ENCODE results near the gene UBAC1.
"Not testable (repeated sequence)": the region's sequence is repeated elsewhere in the genome, so short reads cannot be mapped to it uniquely, and the experiment has no call there.

The UBAC1 gene

GRCh38 chr9:135951889-135952663 lies 9.1 kb downstream of the UBAC1 start:
- Histone ChIP-seq H2AK5ac (ENCODE audit: low read length, severe bottlenecking) (no peak overlapping the region), H2BK12ac (ENCODE audit: low read length in 2 of 2) (no peak overlapping the region), H3K79me1 (replicated peaks; ENCODE audit: low read length, poor library complexity, severe bottlenecking) (peaks cover 49% of the 10 kb centered on the region), H3K27me3 (ENCODE audit: control insufficient read depth in 1 of 2, insufficient read depth in 1 of 2, low read length in 2 of 2) (no peaks in the 10 kb centered on the region), H3K9me3 (ENCODE audit: control insufficient read depth, low read length) (no peaks in the 10 kb centered on the region), H3K18ac (ENCODE audit: low read depth in 1 of 2, low read length in 2 of 2) (no peak overlapping the region), H2BK120ac (ENCODE audit: low read depth, low read length) (no peak overlapping the region), H3K4me2 (ENCODE audit: low read length, poor library complexity, severe bottlenecking) (peak overlapping the region; percentile 26), H3K4me3 (ENCODE audit: insufficient read depth in 1 of 2, low read depth in 1 of 2, low read length in 2 of 2) (no peak overlapping the region), H2BK5ac (ENCODE audit: low read depth, low read length, poor library complexity, severe bottlenecking) (no peak overlapping the region), H3K23ac (ENCODE audit: low read length in 2 of 2) (no peak overlapping the region), H3K14ac (ENCODE audit: low read length in 2 of 2) (no peak overlapping the region), H4K91ac (ENCODE audit: low read length) (no peak overlapping the region), H3K9ac (ENCODE audit: low read length) (no peak overlapping the region), H3K4me1 (ENCODE audit: control insufficient read depth, insufficient read depth, low read depth, low read length) (peaks cover 19% of the 10 kb centered on the region), H3K4ac (ENCODE audit: low read depth in 1 of 2, low read length in 2 of 2) (no peak overlapping the region), H4K8ac (ENCODE audit: low read length) (no peak overlapping the region), H3K36me3 (ENCODE audit: control insufficient read depth in 1 of 2, insufficient read depth in 2 of 2, low read depth in 1 of 2, low read length in 2 of 2) (peaks cover 38 to 44% of the 10 kb centered on the region in 2 experiments), H3K27ac (ENCODE audit: low read length, poor library complexity, severe bottlenecking) (peak overlapping the region; percentile 64), H2BK15ac (ENCODE audit: low read depth, poor library complexity, severe bottlenecking) (no peak overlapping the region), H2AFZ (ENCODE audit: low read depth, low read length) (no peak overlapping the region)
- 61% methylated on average over 18 of the region's 18 CpGs for WGBS
- peak; percentile 86 for DNase-seq

DNA sequence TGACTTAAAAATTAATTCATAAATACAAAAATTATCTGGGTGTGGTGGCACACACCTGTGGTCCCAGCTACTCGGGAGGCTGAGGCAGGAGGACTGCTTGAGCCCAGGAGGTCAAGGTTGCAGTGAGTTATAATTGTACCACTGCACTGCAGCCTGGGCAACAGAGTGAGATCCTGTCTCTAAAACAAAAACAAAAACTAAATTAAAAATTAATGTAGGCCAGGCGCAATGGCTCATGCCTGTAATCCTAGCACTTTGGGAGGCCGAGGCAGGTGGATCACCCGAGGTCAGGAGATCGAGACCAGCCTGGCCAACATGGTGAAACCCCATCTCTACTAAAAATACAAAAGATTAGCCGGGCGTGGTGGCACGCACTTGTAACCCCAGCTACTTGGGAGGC lies 9.9 kb downstream of the UBAC1 start:
- not testable (repeated sequence) for H3K4ac ChIP-seq (ENCODE audit: low read depth in 1 of 2, low read length in 2 of 2); H3K9ac ChIP-seq (ENCODE audit: low read length); H2BK5ac ChIP-seq (ENCODE audit: low read depth, low read length, poor library complexity, severe bottlenecking); H3K9me3 ChIP-seq (ENCODE audit: control insufficient read depth, low read length); H4K8ac ChIP-seq (ENCODE audit: low read length); H4K91ac ChIP-seq (ENCODE audit: low read length); DNase-seq; H3K14ac ChIP-seq (ENCODE audit: low read length in 2 of 2); H3K4me2 ChIP-seq (ENCODE audit: low read length, poor library complexity, severe bottlenecking); H2AK5ac ChIP-seq (ENCODE audit: low read length, severe bottlenecking); H2BK120ac ChIP-seq (ENCODE audit: low read depth, low read length); H3K27me3 ChIP-seq (ENCODE audit: control insufficient read depth in 1 of 2, insufficient read depth in 1 of 2, low read length in 2 of 2); H3K23ac ChIP-seq (ENCODE audit: low read length in 2 of 2); H2BK12ac ChIP-seq (ENCODE audit: low read length in 2 of 2); H3K18ac ChIP-seq (ENCODE audit: low read depth in 1 of 2, low read length in 2 of 2); H3K4me3 ChIP-seq (ENCODE audit: insufficient read depth in 1 of 2, low read depth in 1 of 2, low read length in 2 of 2); H2BK15ac ChIP-seq (ENCODE audit: low read depth, poor library complexity, severe bottlenecking); H2AFZ ChIP-seq (ENCODE audit: low read depth, low read length)
- Histone ChIP-seq H3K36me3 (ENCODE audit: control insufficient read depth in 1 of 2, insufficient read depth in 2 of 2, low read depth in 1 of 2, low read length in 2 of 2) (peaks cover 45 to 52% of the 10 kb centered on the region in 2 experiments), H3K27ac (ENCODE audit: low read length, poor library complexity, severe bottlenecking) (peak overlapping the region; percentile 43), H3K79me1 (replicated peaks; ENCODE audit: low read length, poor library complexity, severe bottlenecking) (peaks cover 45% of the 10 kb centered on the region), H3K4me1 (ENCODE audit: control insufficient read depth, insufficient read depth, low read depth, low read length) (peaks cover 22% of the 10 kb centered on the region)
- WGBS: 95% methylated on average over 8 of the region's 8 CpGs

GRCh38 chr9:135950841-135951240 lies 10.3 kb downstream of the UBAC1 start:
- not testable (repeated sequence) for H2AK5ac ChIP-seq (ENCODE audit: low read length, severe bottlenecking); H3K27me3 ChIP-seq (ENCODE audit: control insufficient read depth in 1 of 2, insufficient read depth in 1 of 2, low read length in 2 of 2); H3K4me2 ChIP-seq (ENCODE audit: low read length, poor library complexity, severe bottlenecking); H3K27ac ChIP-seq (ENCODE audit: low read length, poor library complexity, severe bottlenecking); H3K18ac ChIP-seq (ENCODE audit: low read depth in 1 of 2, low read length in 2 of 2); H2AFZ ChIP-seq (ENCODE audit: low read depth, low read length); H2BK12ac ChIP-seq (ENCODE audit: low read length in 2 of 2); DNase-seq; H3K14ac ChIP-seq (ENCODE audit: low read length in 2 of 2); H4K91ac ChIP-seq (ENCODE audit: low read length); H4K8ac ChIP-seq (ENCODE audit: low read length); H2BK120ac ChIP-seq (ENCODE audit: low read depth, low read length); H3K9ac ChIP-seq (ENCODE audit: low read length); H3K9me3 ChIP-seq (ENCODE audit: control insufficient read depth, low read length); H2BK15ac ChIP-seq (ENCODE audit: low read depth, poor library complexity, severe bottlenecking); H3K4me3 ChIP-seq (ENCODE audit: insufficient read depth in 1 of 2, low read depth in 1 of 2, low read length in 2 of 2); H3K4ac ChIP-seq (ENCODE audit: low read depth in 1 of 2, low read length in 2 of 2); H3K23ac ChIP-seq (ENCODE audit: low read length in 2 of 2); H2BK5ac ChIP-seq (ENCODE audit: low read depth, low read length, poor library complexity, severe bottlenecking)
- peaks cover 43% of the 10 kb centered on the region for H3K79me1 ChIP-seq (replicated peaks; ENCODE audit: low read length, poor library complexity, severe bottlenecking)
- peaks cover 49 to 57% of the 10 kb centered on the region in 2 experiments for H3K36me3 ChIP-seq (ENCODE audit: control insufficient read depth in 1 of 2, insufficient read depth in 2 of 2, low read depth in 1 of 2, low read length in 2 of 2)
- WGBS: 100% methylated on average over 2 of the region's 4 CpGs
- H3K4me1 ChIP-seq (ENCODE audit: control insufficient read depth, insufficient read depth, low read depth, low read length): peaks cover 25% of the 10 kb centered on the region

DNA sequence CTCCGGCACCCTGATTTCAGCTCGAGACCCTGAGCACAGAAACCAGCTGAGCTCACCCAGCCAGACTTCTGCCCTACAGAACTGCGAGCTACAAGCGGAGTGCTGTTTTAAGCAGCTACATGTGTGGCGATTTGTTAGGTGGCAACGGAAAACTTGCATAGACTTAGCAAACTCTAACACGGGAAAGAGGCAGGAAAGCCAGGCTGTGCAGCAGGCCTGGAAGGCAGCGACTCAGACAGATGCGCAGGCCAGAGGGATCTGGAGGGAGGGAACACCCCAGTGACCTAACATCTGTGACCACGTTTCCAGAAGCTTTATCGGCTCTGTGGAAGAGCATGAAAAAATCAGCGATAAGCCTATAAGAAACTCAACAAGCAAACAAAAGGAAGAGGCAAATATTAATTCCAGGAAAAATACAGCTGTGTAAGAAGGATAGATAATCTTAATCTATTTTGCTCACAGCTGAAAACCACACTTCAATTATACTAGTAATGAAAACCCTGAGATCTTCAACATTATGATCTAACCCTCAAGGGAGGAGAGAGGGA lies 11.0 kb downstream of the UBAC1 start:
- Histone ChIP-seq H2BK5ac (ENCODE audit: low read depth, low read length, poor library complexity, severe bottlenecking) (no peak overlapping the region), H3K23ac (ENCODE audit: low read length in 2 of 2) (peak overlapping the region in 1 of 2 experiments; percentile 9), H3K4ac (ENCODE audit: low read depth in 1 of 2, low read length in 2 of 2) (no peak overlapping the region), H3K79me1 (replicated peaks; ENCODE audit: low read length, poor library complexity, severe bottlenecking) (peaks cover 38% of the 10 kb centered on the region), H3K9ac (ENCODE audit: low read length) (no peak overlapping the region), H2BK12ac (ENCODE audit: low read length in 2 of 2) (no peak overlapping the region), H2BK120ac (ENCODE audit: low read depth, low read length) (no peak overlapping the region), H3K36me3 (ENCODE audit: control insufficient read depth in 1 of 2, insufficient read depth in 2 of 2, low read depth in 1 of 2, low read length in 2 of 2) (peaks cover 53 to 63% of the 10 kb centered on the region in 2 experiments), H3K18ac (ENCODE audit: low read depth in 1 of 2, low read length in 2 of 2) (no peak overlapping the region), H3K27me3 (ENCODE audit: control insufficient read depth in 1 of 2, insufficient read depth in 1 of 2, low read length in 2 of 2) (no peaks in the 10 kb centered on the region), H3K4me1 (ENCODE audit: control insufficient read depth, insufficient read depth, low read depth, low read length) (peaks cover 27% of the 10 kb centered on the region), H2AK5ac (ENCODE audit: low read length, severe bottlenecking) (no peak overlapping the region), H2BK15ac (ENCODE audit: low read depth, poor library complexity, severe bottlenecking) (no peak overlapping the region), H4K91ac (ENCODE audit: low read length) (no peak overlapping the region), H2AFZ (ENCODE audit: low read depth, low read length) (no peak overlapping the region), H3K4me3 (ENCODE audit: insufficient read depth in 1 of 2, low read depth in 1 of 2, low read length in 2 of 2) (no peak overlapping the region), H3K27ac (ENCODE audit: low read length, poor library complexity, severe bottlenecking) (no peak overlapping the region), H4K8ac (ENCODE audit: low read length) (peak overlapping the region; percentile 1), H3K4me2 (ENCODE audit: low read length, poor library complexity, severe bottlenecking) (no peak overlapping the region), H3K14ac (ENCODE audit: low read length in 2 of 2) (no peak overlapping the region), H3K9me3 (ENCODE audit: control insufficient read depth, low read length) (no peaks in the 10 kb centered on the region)
- 94% methylated on average over 9 of the region's 12 CpGs for WGBS
- DNase-seq: no peak
